HCT116 (cell line): ENCODE results near the gene STMND1. TPM values are rescaled to one million over a fixed set of nuclear protein-coding genes. Genes with fewer than 3 reads are reported as not detected.

ENCODE experiments used
- ATAC-seq: fragments of 200-7000 bp; cut with Tn5 transposase; 2 replicates; pipeline ENCODE4 v1.9.1; 2020; ENCODE audit warnings: mild to moderate bottlenecking, moderate library complexity
- BruUV-seq: library from RNA; stranded (reverse); fragments of 400-500 nt; replicated peaks from 2 replicates; lab custom pipeline; 2021; lab: Mats Ljungman, UMichigan
- CTCF ChIA-PET: fragments of 300-600 bp; sonication (Branson Sonifier 250); formaldehyde crosslinking; loops from one replicate; lab custom pipeline; 2021; ENCODE audit warnings: antibody characterized with exemption; lab: Charles Lee
- POLR2A ChIA-PET: fragments of 300-600, 350-600 bp; sonication (Branson Sonifier 250); formaldehyde crosslinking; loops from one replicate; lab custom pipeline; 2021; ENCODE audit warnings: antibody characterized with exemption; lab: Charles Lee
- RAD21 ChIA-PET, 2 experiments: fragments of 300-600 bp; sonication (Branson Sonifier 250); formaldehyde crosslinking; loops; one replicate each; lab custom pipeline; 2023; ENCODE audit warnings: low total read pairs in 2 of 2; ENCODE audit not compliant: uncharacterized antibody in 2 of 2, unreplicated experiment in 2 of 2, low non-redundant PET in 1 of 2; lab: Charles Lee
- DNase-seq: peaks from one replicate; pipeline ENCODE4 v3.0.0-alpha.2; 2010; ENCODE audit warnings: low read depth, low spot score
- H2AFZ ChIP-seq: fragments of 200-600 bp; shearing (Covaris generic), sonication (generic); 2 replicates; pipeline ENCODE4 v1.6.1; 2017; ENCODE audit warnings: low read depth, mixed run types, mixed read lengths, antibody characterized with exemption, low read length; ENCODE audit not compliant: poor library complexity, severe bottlenecking
- H3K27ac ChIP-seq: 2 replicates; pipeline ENCODE4 v1.5.1; 2012; ENCODE audit warnings: low read depth, low read length
- H3K27me3 ChIP-seq: fragments of 200-600 bp; sonication (generic); 2 replicates; pipeline ENCODE4 v1.6.1; 2016; ENCODE audit warnings: mixed run types, low read length, mixed read lengths; ENCODE audit not compliant: insufficient read depth
- H3K36me3 ChIP-seq, 2 experiments: fragments of 200-500 bp in 1 of 2; fragments of 200-600 bp in 1 of 2; sonication (Bioruptor generic) in 1 of 2; sonication (generic) in 1 of 2; 2 replicates each; pipeline versions ENCODE4 v1.5.1 to v1.6.1; 2014 to 2016; ENCODE audit warnings: low read length in 2 of 2, inconsistent platforms in 1 of 2, mixed read lengths in 1 of 2, mixed run types in 1 of 2; ENCODE audit not compliant: insufficient read depth in 2 of 2, control insufficient read depth in 1 of 2
- H3K4me1 ChIP-seq, 2 experiments: fragments of 200-600 bp in 1 of 2; sonication (generic) in 1 of 2; 2 replicates each; pipeline versions ENCODE4 v1.5.1 to v1.6.1; 2012 to 2017; ENCODE audit warnings: low read length in 2 of 2, inconsistent platforms in 1 of 2, mild to moderate bottlenecking in 1 of 2, mixed read lengths in 1 of 2, mixed run types in 1 of 2, moderate library complexity in 1 of 2; ENCODE audit not compliant: insufficient read depth in 2 of 2, control insufficient read depth in 1 of 2
- H3K4me2 ChIP-seq: fragments of 200-600 bp; sonication (generic); 2 replicates; pipeline ENCODE4 v1.6.1; 2017; ENCODE audit warnings: mixed run types, low read length, mixed read lengths
- H3K4me3 ChIP-seq, 2 experiments: fragments of 200-600 bp in 1 of 2; sonication (generic) in 1 of 2; replicated peaks in 1 of 2; 2 replicates each; pipeline ENCODE4 v1.5.1; 2011 to 2016; ENCODE audit warnings: low read length in 2 of 2, control low read depth in 1 of 2, low read depth in 1 of 2, mild to moderate bottlenecking in 1 of 2, mixed read lengths in 1 of 2, mixed run types in 1 of 2
- H3K79me2 ChIP-seq: fragments of 200-600 bp; sonication (generic); 2 replicates; pipeline ENCODE4 v1.6.1; 2017; ENCODE audit warnings: mild to moderate bottlenecking, mixed run types, low read length, moderate library complexity, mixed read lengths; ENCODE audit not compliant: insufficient read depth
- H3K9ac ChIP-seq: fragments of 200-600 bp; sonication (generic); 2 replicates; pipeline ENCODE4 v1.6.1; 2016; ENCODE audit warnings: low read length, mixed read lengths
- H3K9me2 ChIP-seq: fragments of 200-600 bp; sonication (generic), shearing (Covaris generic); 2 replicates; pipeline ENCODE4 v1.6.1; 2017; ENCODE audit warnings: mixed run types, mild to moderate bottlenecking, moderate library complexity; ENCODE audit not compliant: insufficient read depth
- H3K9me3 ChIP-seq, 2 experiments: fragments of 200-500 bp in 1 of 2; fragments of 200-600 bp in 1 of 2; sonication (Bioruptor generic) in 1 of 2; sonication (generic) in 1 of 2; 2 replicates each; pipeline ENCODE4 v1.6.1; 2014 to 2017; ENCODE audit warnings: low read length in 2 of 2, mixed read lengths in 2 of 2, inconsistent platforms in 1 of 2, low read depth in 1 of 2, mild to moderate bottlenecking in 1 of 2, mixed run types in 1 of 2, moderate library complexity in 1 of 2; ENCODE audit not compliant: control insufficient read depth in 1 of 2, insufficient read depth in 1 of 2
- H4K20me1 ChIP-seq: fragments of 200-600 bp; sonication (generic), shearing (Covaris generic); 2 replicates; pipeline ENCODE4 v1.6.1; 2017; ENCODE audit warnings: mixed run types, mild to moderate bottlenecking, moderate library complexity; ENCODE audit not compliant: insufficient read depth
- EGR1 ChIP-seq: IDR thresholded peaks from 2 replicates; pipeline ENCODE4 v1.6.1; 2012; ENCODE audit warnings: low read depth
- EZH2 ChIP-seq: fragments of 200-600 bp; sonication (generic); IDR thresholded peaks from 2 replicates; pipeline ENCODE4 v1.6.1; 2017; ENCODE audit warnings: antibody characterized with exemption, mixed run types
- EZH2phosphoT487 ChIP-seq: fragments of 200-600 bp; IDR thresholded peaks from 2 replicates; pipeline ENCODE4 v1.6.1; 2018; ENCODE audit warnings: antibody characterized with exemption, borderline replicate concordance
- FOSL1 ChIP-seq: IDR thresholded peaks from 2 replicates; pipeline ENCODE4 v1.6.1; 2012; ENCODE audit warnings: low read depth
- RAD21 ChIP-seq: IDR thresholded peaks from 2 replicates; pipeline ENCODE4 v1.6.1; 2012; ENCODE audit warnings: low read depth, mild to moderate bottlenecking
- SIN3A ChIP-seq: IDR thresholded peaks from 2 replicates; pipeline ENCODE4 v1.6.1; 2012; ENCODE audit warnings: low read depth
- TCF7L2 ChIP-seq: IDR thresholded peaks from 2 replicates; pipeline ENCODE4 v1.7.0; 2011; ENCODE audit warnings: borderline replicate concordance, inconsistent platforms; ENCODE audit not compliant: insufficient read depth, insufficient read length; ENCODE audit errors: extremely low read depth
- YY1 ChIP-seq: IDR thresholded peaks from 2 replicates; pipeline ENCODE4 v1.6.1; 2011; ENCODE audit warnings: low read length, low read depth, moderate library complexity, mild to moderate bottlenecking; ENCODE audit not compliant: insufficient replicate concordance; ENCODE audit errors: extremely low read depth
- ZFX ChIP-seq: fragments of 450-650 bp; IDR thresholded peaks from 2 replicates; pipeline ENCODE4 v1.6.1; 2017
- intact Hi-C: fragments of 100-400 bp; cut with micrococcal nuclease; formaldehyde crosslinking; loops from 2 replicates; pipeline ENCODE4 v1.10.0; 2022
- total RNA-seq: library from RNA; stranded (reverse); gene quantifications from one replicate; pipeline ENCODE4 v1.2.1, GENCODE V29; 2021; ENCODE audit not compliant: unreplicated experiment
- TF ChIP-seq, protein P1 (sequence below): IDR thresholded peaks from 2 replicates; pipeline ENCODE4 v1.6.1; 2012; ENCODE audit warnings: low read depth

The STMND1 gene
- total RNA-seq, 1 experiment from 2014 or later = not detected

DNA sequence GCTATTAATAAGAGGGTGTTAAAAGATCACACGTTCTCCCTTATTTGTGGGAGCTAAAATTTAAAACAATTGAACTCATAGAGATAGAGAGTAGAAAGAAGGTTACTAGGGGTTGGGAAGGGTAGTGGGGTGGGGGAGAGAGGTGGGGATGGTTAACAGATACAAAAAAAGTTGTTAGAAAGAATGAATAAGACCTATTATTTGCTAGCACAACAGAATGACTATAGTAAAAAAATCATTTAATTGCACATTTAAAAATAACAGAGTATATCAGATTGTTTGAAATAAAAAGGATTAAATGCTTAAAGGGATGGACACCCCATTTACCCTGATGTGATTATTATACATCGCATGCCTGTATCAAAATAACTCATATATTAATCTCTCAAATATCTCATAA lies 43.3 kb upstream of the STMND1 start:
- CTCF ChIA-PET = no interaction called here
- no peaks in the 10 kb centered on the region for H3K79me2 ChIP-seq
- no peaks in the 10 kb centered on the region for H3K36me3 ChIP-seq
- no TSS peak for BruUV-seq
- DNase-seq = no peak
- no peaks in the 10 kb centered on the region for H3K9me2 ChIP-seq
- POLR2A ChIA-PET = no interaction called here
- no peaks in the 10 kb centered on the region for H3K27me3 ChIP-seq
- no peaks in the 10 kb centered on the region for H4K20me1 ChIP-seq
- H3K4me2 ChIP-seq = no peak overlapping the region
- intact Hi-C loops = no loop called here
- no peaks in the 10 kb centered on the region for H3K4me1 ChIP-seq
- no peak for ATAC-seq
- H3K4me3 ChIP-seq = no peak overlapping the region
- no peaks in the 10 kb centered on the region for H3K9me3 ChIP-seq
- H3K9ac ChIP-seq = no peak overlapping the region
- no peak overlapping the region for H3K27ac ChIP-seq
- TF ChIP-seq FOSL1 = no peak
- no peak overlapping the region for H2AFZ ChIP-seq
- RAD21 ChIA-PET = no interaction called here

DNA sequence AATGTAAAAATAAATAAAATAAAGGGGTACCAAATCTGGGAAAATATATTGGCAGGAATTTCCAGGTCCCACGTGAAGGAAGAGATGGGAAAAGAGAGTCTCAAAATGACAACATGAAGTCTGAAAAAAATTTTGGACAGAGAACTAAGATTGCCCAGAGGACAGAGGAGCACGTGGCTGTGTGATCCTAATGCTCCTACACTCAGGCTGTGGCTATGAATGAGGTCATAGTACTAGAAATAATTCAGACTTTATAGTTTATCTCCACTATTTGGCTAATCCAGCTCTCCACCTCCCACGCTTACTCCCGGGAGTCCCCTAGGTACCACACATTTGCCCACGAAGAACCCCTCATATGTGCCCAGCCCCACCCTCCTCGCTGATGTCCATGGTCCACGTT lies 42.8 kb upstream of the STMND1 start:
- no peak overlapping the region for H3K27ac ChIP-seq
- no peaks in the 10 kb centered on the region for H3K79me2 ChIP-seq
- no peaks in the 10 kb centered on the region for H3K9me2 ChIP-seq
- H3K4me1 ChIP-seq = no peaks in the 10 kb centered on the region
- no peak overlapping the region for H3K4me2 ChIP-seq
- H4K20me1 ChIP-seq = no peaks in the 10 kb centered on the region
- no TSS peak for BruUV-seq
- H3K27me3 ChIP-seq = no peaks in the 10 kb centered on the region
- H3K36me3 ChIP-seq = no peaks in the 10 kb centered on the region
- ChIA-PET CTCF (no interaction called here), RAD21 (no interaction called here), POLR2A (no interaction called here)
- DNase-seq = no peak
- no peaks in the 10 kb centered on the region for H3K9me3 ChIP-seq
- no peak overlapping the region for H3K9ac ChIP-seq
- intact Hi-C loops = no loop called here
- H2AFZ ChIP-seq = no peak overlapping the region
- TF ChIP-seq SIN3A = no peak
- no peak overlapping the region for H3K4me3 ChIP-seq
- ATAC-seq = no peak

DNA sequence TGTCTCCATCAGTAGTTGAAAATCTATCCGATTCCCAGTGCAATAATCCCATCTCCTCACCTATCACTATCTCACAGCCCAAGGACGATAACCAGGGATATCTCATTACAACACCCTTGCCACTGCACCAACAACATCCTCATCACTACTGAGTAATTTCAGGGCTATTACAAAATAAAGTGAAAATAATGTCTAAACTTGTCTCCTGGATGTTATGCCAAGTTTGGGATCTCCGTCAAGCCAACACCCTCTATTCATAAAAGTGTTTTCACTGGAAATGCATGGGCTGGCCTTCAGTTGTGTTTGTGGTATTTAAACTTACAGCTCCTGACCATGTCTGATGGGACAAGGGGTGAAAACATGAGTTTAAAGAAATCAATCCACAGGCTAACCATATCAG lies 42.0 kb upstream of the STMND1 start:
- ChIA-PET RAD21 (no interaction called here), POLR2A (no interaction called here), CTCF (no interaction called here)
- H3K27ac ChIP-seq = no peak overlapping the region
- no peaks in the 10 kb centered on the region for H3K4me1 ChIP-seq
- no peak overlapping the region for H3K4me3 ChIP-seq
- H3K9me3 ChIP-seq = no peaks in the 10 kb centered on the region
- H3K36me3 ChIP-seq = no peaks in the 10 kb centered on the region
- H3K9me2 ChIP-seq = no peaks in the 10 kb centered on the region
- no peak for ATAC-seq
- no TSS peak for BruUV-seq
- no peak overlapping the region for H2AFZ ChIP-seq
- no peak overlapping the region for H3K4me2 ChIP-seq
- H3K9ac ChIP-seq = no peak overlapping the region
- H3K79me2 ChIP-seq = no peaks in the 10 kb centered on the region
- intact Hi-C loops = no loop called here
- no peak for DNase-seq
- TF ChIP-seq ZFX (no peak), SIN3A (no peak), TCF7L2 (no peak), EZH2 (no peak), EZH2phosphoT487 (no peak), YY1 (no peak), RAD21 (no peak), FOSL1 (no peak), EGR1 (no peak)
- TF ChIP-seq, protein P1, sequence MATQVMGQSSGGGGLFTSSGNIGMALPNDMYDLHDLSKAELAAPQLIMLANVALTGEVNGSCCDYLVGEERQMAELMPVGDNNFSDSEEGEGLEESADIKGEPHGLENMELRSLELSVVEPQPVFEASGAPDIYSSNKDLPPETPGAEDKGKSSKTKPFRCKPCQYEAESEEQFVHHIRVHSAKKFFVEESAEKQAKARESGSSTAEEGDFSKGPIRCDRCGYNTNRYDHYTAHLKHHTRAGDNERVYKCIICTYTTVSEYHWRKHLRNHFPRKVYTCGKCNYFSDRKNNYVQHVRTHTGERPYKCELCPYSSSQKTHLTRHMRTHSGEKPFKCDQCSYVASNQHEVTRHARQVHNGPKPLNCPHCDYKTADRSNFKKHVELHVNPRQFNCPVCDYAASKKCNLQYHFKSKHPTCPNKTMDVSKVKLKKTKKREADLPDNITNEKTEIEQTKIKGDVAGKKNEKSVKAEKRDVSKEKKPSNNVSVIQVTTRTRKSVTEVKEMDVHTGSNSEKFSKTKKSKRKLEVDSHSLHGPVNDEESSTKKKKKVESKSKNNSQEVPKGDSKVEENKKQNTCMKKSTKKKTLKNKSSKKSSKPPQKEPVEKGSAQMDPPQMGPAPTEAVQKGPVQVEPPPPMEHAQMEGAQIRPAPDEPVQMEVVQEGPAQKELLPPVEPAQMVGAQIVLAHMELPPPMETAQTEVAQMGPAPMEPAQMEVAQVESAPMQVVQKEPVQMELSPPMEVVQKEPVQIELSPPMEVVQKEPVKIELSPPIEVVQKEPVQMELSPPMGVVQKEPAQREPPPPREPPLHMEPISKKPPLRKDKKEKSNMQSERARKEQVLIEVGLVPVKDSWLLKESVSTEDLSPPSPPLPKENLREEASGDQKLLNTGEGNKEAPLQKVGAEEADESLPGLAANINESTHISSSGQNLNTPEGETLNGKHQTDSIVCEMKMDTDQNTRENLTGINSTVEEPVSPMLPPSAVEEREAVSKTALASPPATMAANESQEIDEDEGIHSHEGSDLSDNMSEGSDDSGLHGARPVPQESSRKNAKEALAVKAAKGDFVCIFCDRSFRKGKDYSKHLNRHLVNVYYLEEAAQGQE = no peak
- TF ChIP-seq, all 23 proteins: peak for 0
- Histone ChIP-seq H4K20me1 (no peaks in the 10 kb centered on the region), H3K27me3 (no peaks in the 10 kb centered on the region)
